HG03095 (cell line): ENCODE data around the gene PRAMEF14.
"Not testable (repeated sequence)": the region's sequence is repeated elsewhere in the genome, so short reads cannot be mapped to it uniquely, and the experiment has no call there.

Source experiments
- ATAC-seq: cut with Tn5 transposase; IDR thresholded peaks from one replicate; pipeline ENCODE4 v1.9.1; 2021; ENCODE audit warnings: moderate library complexity; ENCODE audit not compliant: unreplicated experiment

PRAMEF14 gene

DNA sequence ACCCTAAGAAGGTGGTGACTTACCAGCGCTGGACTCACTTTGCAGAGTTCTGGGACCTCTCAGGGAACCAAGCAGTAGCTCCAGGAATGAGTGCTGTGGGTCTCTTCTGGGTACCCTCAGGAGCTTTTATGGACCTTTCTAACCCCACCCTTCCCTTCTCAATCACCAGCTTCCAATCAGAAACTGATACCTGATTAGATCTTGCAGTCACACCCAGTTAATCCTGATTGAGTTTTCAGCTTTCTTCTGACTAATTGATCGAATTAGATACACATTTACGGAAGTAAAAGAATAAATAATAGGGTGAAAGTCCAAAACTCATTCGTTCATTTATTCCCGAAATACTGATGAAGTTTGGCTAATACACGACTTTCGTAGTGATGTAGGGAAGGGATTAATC, at the start of gene PRAMEF14:
Gene PRAMEF14 (minus strand): TSS at position 101 of the 400 bp plus-strand sequence. CDS start 1,820 bp downstream, outside the sequence.
- ATAC-seq, result not testable (repeated sequence)

- ATAC-seq, result not testable (repeated sequence)
Observed at GRCh38 chr1:13395311-13395710, 48.4 kb upstream of the PRAMEF14 start.

DNA sequence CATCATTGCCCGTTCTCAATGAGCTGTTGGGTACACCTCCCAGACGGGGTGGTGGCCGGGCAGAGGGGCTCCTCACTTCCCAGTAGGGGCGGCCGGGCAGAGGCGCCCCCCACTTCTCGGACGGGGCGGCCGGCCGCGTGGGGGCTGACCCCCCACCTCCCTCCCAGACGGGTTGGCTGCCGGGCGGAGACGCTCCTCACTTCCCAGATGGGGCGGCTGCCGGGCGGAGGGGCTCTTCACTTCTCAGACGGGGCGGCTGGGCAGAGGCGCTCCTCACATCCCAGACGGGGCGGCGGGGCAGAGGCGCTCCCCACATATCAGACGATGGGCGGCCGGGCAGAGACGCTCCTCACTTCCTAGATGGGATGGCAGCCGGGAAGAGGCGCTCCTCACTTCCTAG, 47.8 kb upstream of the PRAMEF14 start:
- not testable (repeated sequence) for ATAC-seq

DNA sequence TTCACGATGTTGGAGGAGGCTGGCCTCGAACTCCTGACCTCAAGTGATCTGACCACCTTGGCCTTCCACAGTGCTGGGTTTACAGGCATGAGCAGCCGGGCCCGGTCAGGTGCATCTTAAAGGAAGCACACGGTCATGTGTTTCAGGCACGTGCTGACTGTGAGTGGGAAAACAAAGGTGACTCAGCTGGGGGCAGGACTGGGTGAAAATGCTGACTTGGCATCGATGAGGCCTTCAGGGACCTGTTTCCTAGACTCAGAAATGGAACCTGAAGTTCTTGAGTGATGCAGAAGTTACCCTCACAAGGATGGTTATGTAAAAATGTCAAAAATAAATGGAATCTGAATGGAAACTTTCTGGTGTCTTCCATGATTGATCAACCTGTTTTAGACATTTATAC, 46.1 kb upstream of the PRAMEF14 start:
- not testable (repeated sequence) for ATAC-seq

DNA sequence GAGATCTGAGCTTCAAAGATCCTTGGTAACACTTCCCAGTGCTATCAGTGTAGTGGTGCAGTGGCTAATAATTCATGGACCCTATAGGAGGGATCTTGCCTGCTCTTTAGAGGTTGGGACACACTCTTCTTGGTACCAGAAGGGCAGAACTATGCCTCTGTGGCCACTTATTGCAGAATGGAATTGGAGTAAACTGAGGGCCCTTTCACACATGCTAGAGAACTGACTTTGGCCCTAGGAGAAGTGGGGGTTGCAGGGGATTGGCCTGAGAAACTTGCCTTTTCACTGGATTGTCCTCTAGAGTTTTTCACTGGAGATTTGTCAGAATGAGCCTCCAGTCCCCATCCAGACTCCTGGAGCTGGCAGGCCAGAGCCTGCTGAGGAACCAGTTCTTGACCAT, 42.4 kb upstream of the PRAMEF14 start, which contains the start of gene PRAMEF17:
Gene PRAMEF17 (plus strand): TSS at position 301 of the 400 bp plus-strand sequence. CDS start 26 bp downstream, at position 327.
- not testable (repeated sequence) for ATAC-seq

GRCh38 chr1:13380380-13380779, 33.4 kb upstream of the PRAMEF14 start:
- ATAC-seq, result not testable (repeated sequence)

- ATAC-seq, result not testable (repeated sequence)
Observed at GRCh38 chr1:13378983-13379382, 32.0 kb upstream of the PRAMEF14 start.

DNA sequence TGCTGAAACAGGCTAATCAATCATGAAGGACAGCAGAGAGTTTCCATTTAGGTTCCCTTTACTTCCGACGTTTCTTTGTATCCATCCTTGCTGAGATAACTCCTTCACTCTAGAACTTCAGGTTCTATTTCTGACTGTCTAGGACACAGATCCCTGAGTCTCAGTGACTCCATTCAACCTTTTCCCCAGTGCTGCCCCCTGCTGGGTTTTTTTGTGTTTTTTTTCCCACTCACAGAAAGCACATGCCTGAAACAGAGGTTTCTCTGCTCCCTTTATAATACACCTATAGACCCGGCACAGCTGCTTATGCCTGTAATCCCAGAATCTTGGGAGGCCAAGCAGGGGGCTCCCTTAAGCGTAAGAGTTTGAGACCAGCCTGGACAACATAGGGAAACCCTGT, 21.6 kb upstream of the PRAMEF14 start:
- ATAC-seq, result not testable (repeated sequence)

DNA sequence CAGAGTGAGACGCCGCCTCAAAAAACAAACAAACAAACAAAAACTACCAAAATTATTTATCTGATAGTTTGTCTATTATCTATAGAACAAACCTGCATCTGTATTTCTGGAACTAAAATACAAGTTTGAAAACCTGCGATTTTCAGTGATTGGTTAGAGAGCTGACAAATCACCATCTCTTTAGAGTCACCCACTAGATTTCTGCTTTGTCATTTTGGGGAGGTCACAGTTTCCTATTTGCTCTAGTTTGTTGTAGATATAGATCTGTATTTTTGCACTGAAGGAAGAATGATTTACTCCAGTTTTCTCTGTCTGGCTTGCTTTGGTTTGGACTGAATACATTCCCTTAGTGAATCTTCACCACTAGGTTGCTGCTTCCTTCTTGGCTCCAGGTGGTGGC, 19.6 kb upstream of the PRAMEF14 start:
- ATAC-seq, result not testable (repeated sequence)

DNA sequence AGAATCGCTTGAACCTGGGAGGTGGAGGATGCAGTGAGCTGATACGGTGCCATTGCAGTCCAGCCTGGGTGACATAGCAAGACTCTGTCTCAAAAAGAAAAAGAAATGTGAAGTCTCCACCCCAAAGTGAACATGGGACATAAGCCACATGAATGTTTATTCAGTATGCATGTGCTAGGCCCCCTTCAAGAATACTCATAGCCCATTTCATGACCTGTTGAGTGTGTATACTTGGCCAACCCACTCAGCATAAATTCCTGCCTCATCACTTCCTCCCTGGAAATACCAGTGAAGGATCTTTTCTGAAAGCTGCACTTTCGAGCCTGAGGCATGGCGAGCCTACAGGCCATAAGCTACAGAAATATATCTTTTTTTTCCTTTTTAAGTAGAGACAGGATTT, 18.0 kb upstream of the PRAMEF14 start:
- ATAC-seq, result not testable (repeated sequence)

- ATAC-seq, result not testable (repeated sequence)
Observed at GRCh38 chr1:13362364-13362763, 15.4 kb upstream of the PRAMEF14 start.

GRCh38 chr1:13356774-13357173, 9.8 kb upstream of the PRAMEF14 start:
- not testable (repeated sequence) for ATAC-seq

GRCh38 chr1:13354475-13354874, 7.5 kb upstream of the PRAMEF14 start:
- ATAC-seq, result not testable (repeated sequence)

DNA sequence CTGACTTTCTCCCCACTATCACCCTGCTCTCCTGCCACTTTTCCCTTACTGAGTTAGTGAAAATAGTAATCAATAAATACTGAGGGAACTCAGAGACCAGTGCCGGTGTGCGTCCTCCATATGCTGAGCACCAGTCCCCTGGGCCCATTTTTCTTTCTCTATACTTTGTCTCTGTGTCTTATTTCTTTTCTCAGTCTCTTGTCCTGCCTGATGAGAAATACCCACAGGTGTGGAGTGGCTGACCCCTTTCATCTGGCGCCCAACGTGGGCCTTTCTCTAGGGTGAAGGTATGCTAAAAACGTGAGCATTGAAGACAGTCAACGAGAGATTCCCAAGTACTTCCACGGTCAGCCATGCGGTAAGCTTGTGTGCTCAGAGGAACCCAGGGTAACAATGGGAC, 6.5 kb upstream of the PRAMEF14 start:
- ATAC-seq, result not testable (repeated sequence)

- ATAC-seq, result not testable (repeated sequence)
Observed at GRCh38 chr1:13342496-13342895, 4.4 kb downstream of the PRAMEF14 start.

- ATAC-seq, result not testable (repeated sequence)
Observed at GRCh38 chr1:13315281-13315680, 31.7 kb downstream of the PRAMEF14 start, which contains the start of gene PRAMEF15. PRAMEF15 (plus strand) TSS chr1:13315581; CDS start chr1:13318408, 2,827 bp downstream.

GRCh38 chr1:13303239-13303638, 43.7 kb downstream of the PRAMEF14 start, which contains the start of gene PRAMEF33:
PRAMEF33 (plus strand) TSS chr1:13303539; CDS start chr1:13305955, 2,416 bp downstream.
- not testable (repeated sequence) for ATAC-seq

DNA sequence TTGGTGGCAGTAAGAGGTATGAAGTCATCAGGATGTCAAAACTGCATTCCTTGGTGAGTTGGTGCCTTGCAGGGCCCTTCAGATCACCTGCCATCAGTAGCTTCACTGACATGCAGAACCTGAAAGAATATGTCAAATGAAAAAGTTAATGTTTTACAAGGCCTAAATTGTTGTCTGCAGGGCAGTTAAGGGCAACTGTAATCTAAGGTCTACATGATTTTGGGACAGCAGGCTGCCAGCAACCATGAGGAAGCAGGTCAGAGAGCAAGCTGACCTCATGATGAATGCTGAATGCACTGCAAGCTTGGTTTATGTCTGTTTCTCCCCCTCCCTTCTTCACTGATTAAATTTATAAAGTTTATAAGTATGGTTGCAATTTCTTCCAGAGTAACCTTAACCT, 44.7 kb downstream of the PRAMEF14 start:
- not testable (repeated sequence) for ATAC-seq

DNA sequence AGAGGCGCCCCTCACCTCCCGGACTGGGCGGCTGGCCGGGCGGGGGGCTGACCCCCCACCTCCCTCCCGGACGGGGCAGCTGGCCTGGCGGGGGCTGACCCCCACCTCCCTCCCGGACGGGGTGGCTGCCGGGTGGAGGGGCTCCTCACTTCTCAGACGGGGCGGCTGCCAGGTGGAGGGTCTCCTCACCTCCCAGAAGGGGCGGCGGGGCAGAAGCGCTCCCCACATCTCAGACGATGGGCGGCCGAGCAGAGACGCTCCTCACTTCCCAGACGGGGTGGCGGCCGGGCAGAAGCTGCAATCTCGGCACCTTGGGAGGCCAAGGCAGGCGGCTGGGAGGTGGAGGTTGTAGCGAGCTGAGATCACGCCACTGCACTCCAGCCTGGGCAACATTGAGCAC, 48.2 kb downstream of the PRAMEF14 start:
- ATAC-seq, result not testable (repeated sequence)

GRCh38 chr1:13297216-13297931, 49.6 kb downstream of the PRAMEF14 start:
- not testable (repeated sequence) for ATAC-seq
